HG03108 (cell line): Measurements from ENCODE around the gene FOSB.
"Not testable (repeated sequence)": the region's sequence is repeated elsewhere in the genome, so short reads cannot be mapped to it uniquely, and the experiment has no call there.

Experiments
- ATAC-seq: cut with Tn5 transposase; IDR thresholded peaks from one replicate; pipeline ENCODE4 v1.9.1; 2021; ENCODE audit warnings: moderate library complexity; ENCODE audit not compliant: unreplicated experiment

The FOSB gene

GRCh38 chr19:45467456-45468158, at the start of gene FOSB:
Gene FOSB, plus strand, starts transcription at chr19:45467996. Its CDS starts 591 bp downstream, at chr19:45468587.
- ATAC-seq, result peak; percentile 33

- no peak for ATAC-seq
Observed at GRCh38 chr19:45418802-45419201, 49.0 kb upstream of the FOSB start.

DNA sequence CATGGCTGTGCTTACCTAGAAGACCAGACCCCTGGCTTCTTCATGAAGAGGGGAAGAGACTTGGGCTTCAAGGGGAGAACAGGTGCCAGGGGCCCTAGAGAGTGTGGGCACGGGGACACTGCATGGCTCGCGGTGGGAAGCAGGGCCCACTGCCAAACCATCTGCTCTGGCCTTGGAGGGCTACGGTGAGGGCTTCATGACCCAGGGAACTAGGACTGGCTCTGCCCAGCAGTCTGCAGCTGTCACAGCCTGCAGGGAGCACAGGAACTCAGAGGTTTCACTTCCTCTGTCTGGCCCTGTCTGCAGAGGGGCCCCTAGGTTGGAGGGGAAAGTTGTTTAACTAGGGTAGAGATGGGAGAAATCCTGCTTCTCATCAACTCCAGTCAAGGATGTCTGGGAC, 48.4 kb upstream of the FOSB start:
- ATAC-seq, result no peak

GRCh38 chr19:45419895-45420294, 47.9 kb upstream of the FOSB start:
- no peak for ATAC-seq

DNA sequence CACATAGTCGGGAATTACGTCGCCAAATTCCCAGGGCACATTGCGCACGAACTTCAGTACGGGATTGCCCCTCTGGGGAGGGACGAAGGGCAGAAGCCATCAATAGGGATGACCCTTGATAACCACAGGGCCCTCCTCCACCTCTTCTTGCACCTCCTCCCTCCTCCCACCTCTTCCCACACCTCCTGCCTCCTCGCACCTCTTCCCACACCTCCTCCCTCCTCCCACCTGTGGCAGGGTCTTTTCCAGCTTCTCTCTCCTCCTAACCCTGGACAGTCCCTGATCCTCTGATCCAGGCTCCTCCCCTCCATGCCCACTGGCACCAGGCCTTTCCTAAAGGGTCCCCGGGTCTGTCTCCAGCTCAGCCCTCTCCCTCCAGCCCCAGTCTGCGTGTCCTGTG, 47.4 kb upstream of the FOSB start:
- no peak for ATAC-seq

DNA sequence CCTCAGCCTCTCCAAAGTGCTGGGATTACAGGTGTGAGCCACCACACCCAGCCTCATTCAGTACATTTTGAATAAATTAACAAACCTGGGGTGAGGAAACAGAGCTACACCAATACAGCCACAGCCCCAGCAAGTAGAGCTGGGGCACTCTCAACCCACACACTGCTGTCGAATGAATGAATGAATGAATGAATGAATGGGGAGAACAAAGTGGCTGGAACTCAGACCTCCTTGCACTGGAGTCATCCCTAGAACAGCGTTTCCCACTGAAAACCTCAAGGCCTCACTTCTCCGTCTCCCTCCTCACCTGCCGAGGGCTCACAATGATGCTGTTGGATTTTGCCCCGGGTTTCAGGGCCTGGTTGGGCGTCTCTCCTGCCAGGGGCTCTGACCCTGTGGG, 46.9 kb upstream of the FOSB start:
- no peak for ATAC-seq

DNA sequence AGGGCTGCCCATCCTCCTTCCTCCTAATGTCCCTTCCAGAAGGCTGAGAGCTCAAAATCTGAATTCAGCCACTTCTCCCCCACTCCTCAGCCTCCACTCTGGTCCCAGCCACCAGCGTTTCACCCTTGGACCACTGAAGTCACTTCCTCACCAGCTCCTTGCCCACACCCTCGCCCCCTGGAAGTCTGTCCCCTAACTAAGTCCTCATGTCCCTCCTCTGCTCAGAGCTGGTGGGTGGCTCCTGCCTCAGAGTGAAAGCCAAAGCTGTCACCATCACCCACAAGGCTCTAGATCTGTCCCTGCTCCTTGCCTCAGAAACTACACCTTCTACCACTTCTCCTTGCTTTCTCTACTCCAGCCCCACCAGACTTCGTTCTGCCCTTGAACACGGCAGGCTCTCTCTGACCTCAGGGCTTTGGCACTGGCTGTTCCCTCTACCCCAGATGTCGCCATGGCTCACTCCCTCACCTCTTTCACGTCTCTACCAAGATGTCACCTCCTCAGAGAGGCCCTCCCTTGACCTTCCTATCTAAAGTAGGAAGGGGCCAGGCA, 45.8 kb upstream of the FOSB start:
- no peak for ATAC-seq

DNA sequence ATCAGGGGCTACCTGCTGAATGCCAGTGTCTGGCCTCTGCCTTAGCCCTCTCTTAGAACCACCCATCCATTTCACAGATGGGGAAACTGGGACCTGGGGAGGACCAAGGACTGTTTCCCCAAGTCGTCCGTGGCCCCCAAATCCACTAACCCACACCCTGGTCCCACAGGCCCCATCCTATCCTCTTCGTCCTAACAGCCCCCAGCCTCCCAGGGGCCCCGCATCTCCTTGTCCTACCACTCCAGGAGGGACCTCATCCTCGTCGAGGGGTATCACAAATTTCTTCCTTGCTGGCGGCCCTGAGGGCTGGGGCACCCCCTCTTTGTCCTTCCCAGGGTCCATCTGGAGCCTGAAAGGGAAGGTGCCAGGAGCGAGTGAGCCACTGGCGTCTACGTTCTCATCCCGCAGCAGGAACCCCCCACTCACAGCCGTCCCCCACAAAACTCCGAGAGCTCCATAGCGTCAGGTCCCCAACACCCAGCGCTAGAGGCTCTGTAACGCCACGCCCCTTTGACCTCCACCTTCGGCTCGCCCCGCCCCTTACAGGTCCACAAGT, 44.7 kb upstream of the FOSB start:
- ATAC-seq, result no peak

DNA sequence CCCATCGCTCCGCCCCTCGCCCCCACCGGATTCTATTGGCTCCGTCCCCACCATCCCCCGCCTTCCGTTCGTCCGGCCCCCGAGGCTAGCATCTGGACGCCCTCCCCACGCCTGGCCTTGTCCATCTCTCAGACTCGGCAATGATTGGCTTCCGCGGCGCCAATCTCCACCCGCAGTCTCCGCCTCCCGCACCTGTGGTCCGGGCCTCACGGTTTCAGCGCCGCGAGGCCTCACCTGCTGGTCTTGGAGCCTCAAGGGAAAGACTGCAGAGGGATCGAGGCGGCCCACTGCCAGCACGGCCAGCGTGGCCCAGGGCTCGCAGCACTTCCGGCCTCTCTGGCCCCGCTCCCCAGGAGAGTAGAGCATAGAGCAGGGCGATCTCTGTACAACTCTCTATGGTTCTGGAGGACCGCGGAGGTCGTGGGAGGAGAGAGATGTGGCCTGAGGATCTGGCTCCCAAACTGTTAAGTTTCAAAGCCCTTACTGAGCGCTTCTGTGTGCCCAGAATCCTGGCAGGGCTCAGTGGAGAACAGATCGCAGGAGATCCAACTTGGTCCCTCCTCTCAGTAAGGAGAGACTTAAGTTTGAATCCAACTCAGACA, 44.1 kb upstream of the FOSB start, which contains the start of gene ERCC1:
Gene ERCC1, minus strand, starts transcription at position 329 of the 602 bp plus-strand sequence. CDS start 543 bp downstream, outside the sequence.
- peak; percentile 72 for ATAC-seq

- no peak for ATAC-seq
Observed at GRCh38 chr19:45424191-45425058, 43.4 kb upstream of the FOSB start.

DNA sequence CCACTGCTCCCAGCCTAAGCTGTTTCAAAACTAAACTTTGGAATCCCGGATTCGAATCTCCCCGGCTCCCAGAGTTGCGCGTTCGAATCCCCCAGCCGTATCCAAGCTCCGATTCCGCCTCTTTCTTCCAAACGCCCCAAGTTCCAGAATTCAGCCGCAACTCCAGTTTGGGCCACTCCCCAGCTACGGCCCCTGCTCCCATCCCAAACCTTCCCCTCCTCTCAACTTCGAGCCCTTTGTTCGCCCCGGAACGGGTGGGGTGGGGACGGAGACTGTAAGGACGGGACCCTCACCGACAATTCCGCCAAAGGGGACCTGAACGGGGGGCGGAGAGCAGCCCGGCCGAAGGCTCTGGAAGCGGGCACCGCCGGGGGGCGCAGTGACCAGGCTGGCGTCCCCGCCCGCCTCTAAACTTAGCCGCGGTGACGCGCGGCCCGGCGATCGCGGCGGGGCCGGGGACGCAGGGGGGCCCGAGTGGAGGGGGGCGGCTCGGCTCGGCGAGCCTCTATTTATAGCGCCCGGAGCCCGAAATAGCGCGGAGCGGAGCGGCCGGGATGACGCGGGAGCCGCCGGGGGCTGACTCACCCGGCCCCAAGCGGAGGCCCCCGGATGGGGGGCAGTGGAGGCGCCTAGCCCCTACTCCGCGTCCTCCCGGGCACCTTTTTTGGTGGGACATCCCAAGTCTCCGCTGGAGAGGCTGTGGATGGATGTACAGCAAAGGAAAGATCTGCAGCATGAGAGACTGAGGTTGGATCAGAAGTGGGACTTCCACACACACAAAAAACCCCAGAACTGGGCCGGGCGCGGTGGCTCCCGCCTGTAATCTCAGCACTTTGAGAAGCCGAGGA, 39.2 kb upstream of the FOSB start:
- ATAC-seq, result no peak

DNA sequence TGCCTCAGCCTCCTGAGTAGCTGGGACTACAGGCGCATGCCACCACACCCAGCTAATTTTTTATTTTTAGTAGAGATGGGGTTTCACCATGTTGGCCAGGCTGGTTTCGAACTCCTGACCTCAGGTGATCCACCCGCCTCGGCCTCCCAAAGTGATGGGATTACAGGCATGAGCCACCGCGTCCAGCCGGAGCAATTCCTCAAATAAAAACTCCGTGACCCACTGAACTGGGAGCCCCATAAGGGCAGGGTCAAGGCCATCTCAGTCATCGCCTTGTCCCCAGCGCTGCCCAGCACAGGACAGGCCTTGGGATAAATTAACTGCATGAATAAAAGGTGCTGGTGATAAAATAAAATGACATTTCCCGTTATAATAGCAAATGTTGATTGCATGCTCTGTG, 37.9 kb upstream of the FOSB start:
- not testable (repeated sequence) for ATAC-seq

DNA sequence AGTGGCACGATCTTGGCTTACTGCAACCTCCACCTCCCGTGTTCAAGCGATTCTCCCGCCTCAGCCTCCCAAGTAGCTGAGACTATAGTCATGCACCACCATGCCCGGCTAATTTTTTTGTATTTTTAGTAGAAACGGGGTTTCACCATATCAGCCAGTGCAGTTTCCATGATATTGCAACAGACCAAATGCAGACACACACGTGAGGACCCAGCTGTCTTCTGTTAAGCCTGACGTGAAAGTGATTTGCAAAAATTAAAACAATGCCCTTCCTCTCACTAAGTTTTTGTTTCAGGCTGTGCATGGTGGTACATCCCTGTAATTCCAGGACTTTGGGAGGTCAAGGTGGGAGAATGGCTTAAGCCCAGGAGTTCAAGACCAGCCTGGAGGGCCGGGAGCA, 36.8 kb upstream of the FOSB start:
- not testable (repeated sequence) for ATAC-seq

GRCh38 chr19:45432543-45432942, 35.3 kb upstream of the FOSB start:
- not testable (repeated sequence) for ATAC-seq

DNA sequence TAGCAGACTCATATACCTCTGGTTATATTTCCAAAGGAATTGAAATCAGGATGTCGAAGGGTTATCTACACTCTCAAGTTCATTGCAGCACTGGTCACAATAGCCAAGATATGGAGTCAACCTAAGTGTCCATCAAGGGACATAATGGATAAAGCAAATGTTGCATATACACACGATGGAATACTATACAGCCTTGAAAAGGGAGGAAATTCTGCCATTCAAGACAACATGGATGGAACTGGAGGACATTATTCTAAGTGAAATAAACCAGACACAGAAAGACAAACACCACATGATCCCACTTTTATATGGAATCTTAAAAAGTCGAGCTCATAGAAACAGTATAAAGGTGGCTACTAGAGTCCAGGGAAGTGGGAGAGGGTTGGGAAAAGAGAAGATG, 30.5 kb upstream of the FOSB start:
- ATAC-seq, result no peak

- no peak for ATAC-seq
Observed at GRCh38 chr19:45439190-45439568, 28.6 kb upstream of the FOSB start.

- peak; percentile 44 for ATAC-seq
Observed at GRCh38 chr19:45439569-45440258, 28.1 kb upstream of the FOSB start.

DNA sequence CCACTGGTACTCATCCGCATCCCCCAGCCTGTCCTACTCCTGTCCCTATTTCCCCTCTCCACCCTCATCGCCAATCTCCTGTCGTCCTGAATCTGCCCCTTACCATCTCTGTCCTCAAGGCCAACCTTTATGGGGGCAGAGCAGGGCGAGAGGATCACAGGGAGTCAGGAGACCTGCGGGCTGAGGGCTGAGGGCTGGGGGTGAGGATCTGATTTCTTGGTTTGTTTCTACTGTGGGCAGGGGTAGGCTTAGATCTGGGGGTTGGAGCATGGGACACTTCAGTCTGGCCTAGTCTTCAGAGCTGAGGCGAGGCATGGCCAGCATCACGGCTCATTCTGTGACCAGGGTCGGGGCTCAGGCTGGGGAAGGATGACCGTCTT, 27.5 kb upstream of the FOSB start:
- ATAC-seq, result no peak

GRCh38 chr19:45440873-45441654, 26.7 kb upstream of the FOSB start:
- ATAC-seq, result no peak
